Fibroblast of the conjunctiva (primary cell): Measurements from ENCODE around the gene ARID3C.

Experiments used
- DNase-seq: peaks from one replicate; pipeline ENCODE4 v3.0.0-alpha.2; 2010; ENCODE audit warnings: low read depth

ARID3C gene

DNA sequence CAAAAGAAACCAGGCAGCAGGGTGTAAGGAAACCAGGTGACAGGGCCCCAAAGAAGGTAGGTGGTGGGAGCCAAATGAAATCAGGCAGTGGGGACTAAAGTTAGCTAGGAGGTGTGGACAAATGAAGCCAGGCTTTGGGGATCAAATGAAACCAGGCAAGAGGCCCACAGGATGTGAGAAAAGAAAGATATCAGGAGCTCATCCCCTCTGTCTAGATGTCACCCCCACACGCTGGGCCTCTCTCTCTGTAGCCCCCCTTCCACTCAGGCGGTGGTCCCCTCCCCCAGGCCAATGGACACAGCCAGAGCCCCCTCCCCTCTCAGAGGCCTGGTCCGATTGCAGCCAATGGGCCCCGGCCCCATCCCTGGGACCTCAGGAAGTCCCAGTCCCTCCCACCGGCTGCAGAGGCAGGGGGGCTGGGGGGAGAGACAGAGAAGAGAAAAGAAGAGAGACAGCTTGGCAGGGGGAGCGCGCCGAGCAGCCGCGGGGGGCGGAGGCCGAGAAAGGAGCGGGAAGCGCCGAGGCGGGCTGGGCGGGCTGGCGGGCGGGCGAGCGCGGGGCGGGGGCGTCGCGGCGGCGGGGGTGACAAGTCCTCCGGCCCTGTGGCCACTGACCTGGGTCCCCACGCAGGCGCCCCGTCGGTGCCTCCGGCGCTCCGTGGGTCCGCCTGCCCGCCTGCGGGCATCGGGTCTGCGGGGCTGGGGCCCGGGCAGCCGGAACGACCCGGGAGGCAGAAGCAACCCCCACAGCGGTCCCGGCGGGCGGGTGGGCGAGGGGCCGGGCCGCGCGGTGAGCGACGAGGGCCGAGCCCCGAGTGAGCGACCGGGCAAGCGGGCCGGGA, 51.2 kb downstream of the ARID3C start:
- DNase-seq, result no peak

DNA sequence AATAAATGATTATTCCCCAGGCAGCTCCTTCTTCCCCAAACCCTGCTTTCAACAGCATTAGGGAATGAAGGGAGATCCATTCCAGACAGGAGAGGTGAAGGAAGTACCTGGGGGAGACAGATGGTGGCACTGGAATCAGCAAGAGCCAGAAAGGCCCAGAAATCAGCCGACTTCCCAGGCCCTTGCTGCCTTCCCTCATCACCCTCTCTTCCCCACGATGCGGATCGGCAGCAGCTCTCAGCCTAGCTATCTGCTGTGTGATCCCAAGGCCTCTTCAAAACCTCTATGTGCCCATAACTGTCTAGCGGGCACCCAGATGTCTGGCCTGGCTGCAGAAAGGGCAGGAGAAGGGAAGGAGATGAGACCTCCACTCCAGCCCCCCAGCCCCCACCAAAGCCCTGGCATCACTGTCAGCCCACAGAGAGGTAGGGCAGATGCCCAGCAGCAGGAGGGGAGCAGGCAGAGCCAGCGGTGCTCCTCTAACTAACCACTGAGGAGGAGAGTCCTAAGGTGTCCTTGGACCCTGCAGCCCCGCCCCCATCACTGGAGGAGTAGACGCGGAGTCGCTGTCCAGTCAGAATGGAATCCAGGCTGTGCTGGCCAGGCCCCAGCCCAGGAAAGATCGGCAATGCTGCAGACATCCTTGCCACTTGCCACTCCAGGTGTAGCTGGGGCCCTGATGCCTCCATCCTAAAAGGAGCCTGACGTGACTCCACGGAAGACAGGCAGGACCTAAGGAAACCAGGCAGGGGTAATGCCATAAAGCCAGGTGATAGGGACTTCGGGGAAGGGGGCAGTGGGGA, 52.1 kb downstream of the ARID3C start:
- no peak for DNase-seq

- no peak for DNase-seq
Observed at GRCh38 chr9:34575862-34576596, 52.8 kb downstream of the ARID3C start.

DNA sequence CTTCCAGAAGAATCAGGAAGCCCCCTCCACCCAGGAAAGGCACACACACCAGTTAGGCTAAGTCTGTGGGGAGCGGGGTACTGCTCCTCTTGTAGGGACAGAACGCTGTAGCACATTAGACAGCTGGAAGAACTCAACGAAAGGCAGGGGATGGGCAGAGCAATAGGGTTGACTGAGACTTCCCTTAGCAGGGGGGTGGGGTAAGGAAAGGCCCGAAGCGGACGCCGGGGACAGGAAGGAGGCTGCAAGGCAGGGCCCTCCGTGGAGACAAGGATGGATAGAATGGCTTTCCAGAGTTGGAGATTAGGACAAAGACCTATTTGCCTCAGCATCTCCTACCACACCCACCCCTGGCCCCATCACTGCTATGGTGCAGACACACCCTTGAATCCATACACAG, 53.6 kb downstream of the ARID3C start:
- no peak for DNase-seq

- no peak for DNase-seq
Observed at GRCh38 chr9:34574571-34574970, 54.3 kb downstream of the ARID3C start.

DNA sequence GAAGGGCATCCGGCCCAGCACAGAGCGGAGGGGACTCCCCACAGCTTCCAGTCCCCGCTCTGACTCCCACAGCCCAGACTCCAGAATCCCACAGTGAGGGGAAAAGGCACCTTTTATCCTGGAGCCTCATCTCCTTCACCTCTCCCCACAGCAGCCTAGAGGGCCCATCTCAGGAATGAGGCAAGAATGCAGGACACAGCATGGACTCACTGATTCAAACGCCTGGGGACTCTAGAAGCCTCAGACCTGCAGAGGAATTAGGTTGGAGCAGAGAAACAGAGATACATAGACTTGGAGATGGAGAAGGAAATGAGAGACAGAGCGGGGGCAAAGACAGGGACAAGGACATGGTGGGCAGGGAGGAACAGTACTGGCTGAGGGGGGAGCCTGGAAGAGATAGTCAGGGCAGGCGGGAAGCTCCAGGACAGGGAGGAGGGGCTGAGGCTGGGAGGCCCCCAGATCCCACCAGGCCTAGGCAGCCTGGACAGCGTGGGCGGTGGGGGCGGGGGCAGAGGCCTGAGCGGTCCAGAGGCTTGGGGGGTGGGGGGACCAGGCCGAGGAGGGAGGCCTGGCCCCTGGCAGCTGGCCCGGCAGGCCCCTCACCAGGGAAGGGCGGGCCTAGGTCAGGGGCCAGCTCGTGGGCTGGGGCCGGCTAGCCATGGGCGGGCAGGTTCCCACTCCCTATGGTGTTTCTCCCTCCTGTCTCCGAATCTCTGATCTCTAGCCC, 55.1 kb downstream of the ARID3C start:
- no peak for DNase-seq

GRCh38 chr9:34572628-34573027, 56.2 kb downstream of the ARID3C start:
- no peak for DNase-seq

DNA sequence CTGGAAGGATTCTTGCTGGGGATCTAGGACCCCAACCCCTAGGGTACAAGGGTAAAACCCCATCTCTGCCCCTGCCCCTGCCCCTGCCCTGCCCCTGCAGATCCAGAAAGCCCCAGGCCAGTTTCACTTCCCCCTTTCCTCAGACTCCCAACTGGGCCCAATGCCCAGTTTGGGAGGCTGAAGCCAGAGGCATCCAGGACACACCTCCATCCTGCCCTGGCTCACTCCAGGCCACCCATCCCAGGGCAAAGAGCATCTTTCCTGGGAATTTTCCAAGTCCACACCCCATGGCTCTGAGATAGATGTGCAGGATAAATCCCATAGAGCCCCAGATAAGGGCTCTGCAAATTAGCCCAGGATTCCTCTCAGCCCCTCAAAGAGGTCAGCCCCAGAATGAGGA, 56.8 kb downstream of the ARID3C start:
- DNase-seq, result no peak

GRCh38 chr9:34571481-34571810, 57.4 kb downstream of the ARID3C start:
- DNase-seq, result no peak
